ENCODE results near the gene LDLRAD1. TPM values are rescaled to one million over a fixed set of nuclear protein-coding genes. Genes with fewer than 3 reads are reported as not detected.
A peak's percentile ranks its signal among the peaks of the same experiment; 100 is the strongest.

The LDLRAD1 gene
- total and polyA plus RNA-seq, 2 experiments from 2014 or later: not detected

- H3K4me1 ChIP-seq (ENCODE audit: insufficient read depth): no peaks in the 10 kb centered on the region
- no peak overlapping the region for H2AFZ ChIP-seq
- Mint-ChIP-seq H3K27me3 (ENCODE audit: insufficient read depth, low read depth, poor library complexity) (peaks cover 6% of the 10 kb centered on the region), H3K4me3 (no peak overlapping the region), H3K9me3 (no peaks in the 10 kb centered on the region), H3K4me1 (peaks cover 9% of the 10 kb centered on the region), H3K36me3 (ENCODE audit: low read depth) (peaks cover 58% of the 10 kb centered on the region), H3K27ac (peak overlapping the region; percentile 43; the same call in 1 of the 2 replicates)
- DNase-seq (ENCODE audit: low spot score) (no peak), ATAC-seq (no peak)
- no peak overlapping the region; the same call in 1 of the 2 replicates for H3K27ac ChIP-seq (ENCODE audit: low read depth)
- TF ChIP-seq EZH2 (IDR thresholded peaks at IDR 0.05; ENCODE audit: low read depth, unreplicated experiment) (no peak), STAT1 (IDR thresholded peaks at IDR 0.05; ENCODE audit: unreplicated experiment) (no peak), NANOG (IDR thresholded peaks at IDR 0.05; ENCODE audit: borderline replicate concordance) (no peak), ZNF331 (CRISPR knock-in tag; IDR thresholded peaks at IDR 0.05; ENCODE audit: low read depth) (no peak), EZH2phosphoT487 (IDR thresholded peaks at IDR 0.05; ENCODE audit: unreplicated experiment) (no peak), ETS1 (IDR thresholded peaks at IDR 0.05) (no peak), REST (IDR thresholded peaks at IDR 0.05; ENCODE audit: unreplicated experiment) (no peak), POLR2AphosphoS5 (IDR thresholded peaks at IDR 0.05; ENCODE audit: low read depth) (no peak), ZNF114 (CRISPR knock-in tag; IDR thresholded peaks at IDR 0.05) (no peak), CTCF (conservative IDR thresholded peaks at IDR 0.05; ENCODE audit: low read depth in 2 of 2) (no peak), ZNF462 (CRISPR knock-in tag; IDR thresholded peaks at IDR 0.05) (no peak), JUNB (IDR thresholded peaks at IDR 0.05; ENCODE audit: unreplicated experiment) (no peak), CREB1 (CRISPR knock-in tag; IDR thresholded peaks at IDR 0.05; ENCODE audit: low read depth) (no peak)
- H3K4me3 ChIP-seq: no peak overlapping the region
- no peaks in the 10 kb centered on the region for H3K79me2 ChIP-seq (replicated peaks; ENCODE audit: insufficient read depth)
- H3K4me2 ChIP-seq: no peak overlapping the region
- peaks cover 42% of the 10 kb centered on the region for H3K36me3 ChIP-seq (ENCODE audit: insufficient read depth)
- no peaks in the 10 kb centered on the region for H3K9me2 ChIP-seq (ENCODE audit: insufficient read depth)
- H3F3A ChIP-seq (replicated peaks; ENCODE audit: low read depth): 0 out of 2 replicates have a peak, but pooled peaks cover 2% of the 10 kb centered on the region
- H4K20me1 ChIP-seq (replicated peaks; ENCODE audit: insufficient read depth): peaks cover 10% of the 10 kb centered on the region
- H3K27me3 ChIP-seq (ENCODE audit: insufficient read depth): no peaks in the 10 kb centered on the region
Observed at GRCh38 chr1:53963460-53963859, 54.5 kb downstream of the LDLRAD1 start.
